ENCODE results near the gene SHISAL2A.

Gene SHISAL2A

DNA sequence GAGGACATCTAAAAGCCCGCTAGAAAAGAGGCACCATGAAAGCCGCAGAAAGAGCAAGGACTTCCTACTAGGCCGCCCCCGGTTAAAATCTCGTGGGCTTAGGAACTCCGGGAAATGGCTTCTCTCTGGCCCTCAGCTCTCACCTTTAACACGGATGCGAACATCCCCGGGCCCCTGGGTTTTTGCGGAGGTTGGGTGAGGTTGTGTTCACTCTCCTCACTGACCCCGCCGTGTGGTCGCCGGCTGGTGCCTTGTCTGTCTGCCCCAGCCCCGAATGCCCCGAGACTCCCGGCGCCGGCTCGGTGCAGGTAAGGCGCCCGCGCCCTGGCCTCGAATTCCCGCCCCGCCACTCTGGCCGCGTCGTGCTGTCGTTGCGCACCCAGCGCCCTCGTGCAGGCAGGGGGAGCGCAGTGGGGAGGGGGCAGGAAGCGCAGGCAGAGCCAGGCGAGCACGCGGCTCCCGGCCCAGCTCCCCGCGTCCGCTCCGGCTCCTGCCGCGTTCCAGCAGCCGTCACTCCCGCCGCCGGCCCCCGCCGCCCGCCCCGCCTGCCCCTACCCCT lies at the start of gene SHISAL2A:
Gene SHISAL2A (plus strand): TSS at position 437 of the 559 bp plus-strand sequence. CDS start 326 bp downstream, outside the sequence.
- peak; percentile 24 to 31 for DNase-seq (ENCODE audit: low read depth in 2 of 2)

DNA sequence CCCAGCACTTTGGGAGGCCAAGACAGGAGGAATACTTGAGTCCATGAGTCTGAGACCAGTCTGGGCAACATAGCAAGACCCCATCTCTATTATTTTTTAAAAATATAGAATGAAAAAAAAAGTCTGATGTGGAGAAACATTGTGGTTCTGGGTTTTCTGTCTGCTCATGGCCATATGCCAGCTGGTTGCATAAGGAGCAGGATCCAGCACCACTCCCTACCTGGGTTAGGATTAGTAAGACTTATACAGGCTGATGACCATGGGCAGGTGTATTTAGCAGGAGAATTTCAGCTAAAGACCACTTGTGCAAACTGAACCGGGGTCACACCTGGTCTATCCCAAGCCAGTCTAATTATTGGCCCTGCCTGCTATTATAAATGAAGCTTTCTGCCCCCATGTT lies 47.5 kb upstream of the SHISAL2A start:
- no peak for DNase-seq (ENCODE audit: low read depth in 2 of 2)

GRCh38 chr1:52588027-52588426 lies 44.9 kb upstream of the SHISAL2A start:
- no peak for DNase-seq (ENCODE audit: low read depth in 2 of 2)

DNA sequence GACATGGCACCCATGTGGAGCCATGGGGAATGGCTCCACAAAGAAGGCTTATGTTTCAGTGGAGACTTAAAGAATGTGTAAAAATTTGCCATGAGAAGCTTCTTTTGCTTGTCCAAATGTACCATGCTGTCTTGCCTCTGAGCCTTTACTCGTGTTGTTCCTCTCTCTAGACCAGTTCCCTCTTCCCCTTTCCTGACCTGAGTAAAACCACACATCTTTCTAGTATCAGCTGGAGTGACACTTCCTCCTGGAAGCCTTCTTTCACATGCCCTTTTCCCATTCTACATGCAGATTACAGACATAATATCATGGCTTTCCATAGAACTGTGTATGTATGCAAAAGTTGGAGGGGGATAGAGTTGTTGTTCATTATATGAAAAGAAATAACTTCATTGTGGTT lies 44.4 kb upstream of the SHISAL2A start:
- no peak for DNase-seq (ENCODE audit: low read depth in 2 of 2)

- no peak for DNase-seq (ENCODE audit: low read depth in 2 of 2)
Measured at GRCh38 chr1:52590266-52590665, 42.7 kb upstream of the SHISAL2A start.

GRCh38 chr1:52592637-52593323 lies 40.2 kb upstream of the SHISAL2A start:
- no peak for DNase-seq (ENCODE audit: low read depth in 2 of 2)

DNA sequence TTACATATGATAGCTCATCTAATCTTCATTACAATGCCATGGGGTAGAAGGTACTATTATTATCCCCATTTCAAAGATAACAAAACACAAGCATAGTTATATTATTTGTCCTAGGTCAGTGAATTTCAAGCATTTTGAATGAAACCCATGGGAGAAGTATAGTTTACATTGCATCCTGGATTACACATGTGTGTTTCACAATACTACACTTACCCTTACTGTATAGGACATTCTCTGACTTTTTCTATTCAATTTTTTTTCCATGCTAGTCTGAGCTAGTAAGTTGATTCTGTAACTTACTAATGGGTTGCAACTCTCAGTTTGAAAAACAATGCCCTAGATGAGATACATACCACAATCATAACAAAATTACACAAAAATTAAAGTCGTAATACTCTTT lies 39.5 kb upstream of the SHISAL2A start:
- no peak for DNase-seq (ENCODE audit: low read depth in 2 of 2)

- DNase-seq (ENCODE audit: low read depth in 2 of 2) = no peak
Measured at GRCh38 chr1:52595061-52595460, 37.9 kb upstream of the SHISAL2A start.

- DNase-seq (ENCODE audit: low read depth in 2 of 2) = no peak
Measured at GRCh38 chr1:52597912-52598311, 35.1 kb upstream of the SHISAL2A start.

DNA sequence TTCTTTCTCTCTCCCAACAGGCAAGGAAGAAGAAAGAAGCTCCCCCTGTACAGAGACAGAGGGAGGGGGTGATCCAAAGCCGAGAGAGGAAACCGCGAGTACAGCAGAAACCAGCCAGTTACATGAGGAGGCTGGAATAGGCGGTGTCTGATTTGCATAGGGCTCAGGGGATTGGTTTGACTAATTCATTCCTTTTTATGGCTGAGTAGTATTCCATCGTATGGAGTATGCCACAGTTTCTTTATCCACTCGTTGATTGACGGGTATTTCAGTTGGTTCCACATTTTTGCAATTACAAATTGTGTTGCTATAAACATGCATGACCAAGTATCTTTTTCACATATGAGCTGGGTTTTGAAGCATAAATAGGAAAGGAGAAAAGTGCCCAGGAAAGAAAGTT lies 34.2 kb upstream of the SHISAL2A start:
- no peak for DNase-seq (ENCODE audit: low read depth in 2 of 2)

DNA sequence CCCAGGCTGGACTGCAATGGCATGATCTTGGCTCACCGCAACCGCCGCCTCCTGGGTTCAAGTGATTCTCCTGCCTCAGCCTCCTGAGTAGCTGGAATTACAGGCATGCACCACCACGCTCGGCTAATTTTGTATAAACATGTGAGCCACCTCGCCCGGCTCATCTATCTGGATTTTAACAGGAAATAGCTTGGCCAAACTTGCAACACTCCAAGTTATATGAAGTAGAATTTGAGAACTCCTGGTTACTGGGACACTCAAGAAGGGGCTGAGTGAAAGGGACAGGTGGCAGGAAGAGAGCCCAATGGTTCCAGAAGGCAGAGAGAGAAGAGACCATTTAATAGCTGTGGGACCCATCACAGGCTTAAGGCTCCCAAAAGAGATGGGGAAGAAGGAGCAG lies 33.7 kb upstream of the SHISAL2A start:
- DNase-seq (ENCODE audit: low read depth in 2 of 2) = no peak

GRCh38 chr1:52600533-52601179 lies 32.3 kb upstream of the SHISAL2A start:
- no peak for DNase-seq (ENCODE audit: low read depth in 2 of 2)

DNA sequence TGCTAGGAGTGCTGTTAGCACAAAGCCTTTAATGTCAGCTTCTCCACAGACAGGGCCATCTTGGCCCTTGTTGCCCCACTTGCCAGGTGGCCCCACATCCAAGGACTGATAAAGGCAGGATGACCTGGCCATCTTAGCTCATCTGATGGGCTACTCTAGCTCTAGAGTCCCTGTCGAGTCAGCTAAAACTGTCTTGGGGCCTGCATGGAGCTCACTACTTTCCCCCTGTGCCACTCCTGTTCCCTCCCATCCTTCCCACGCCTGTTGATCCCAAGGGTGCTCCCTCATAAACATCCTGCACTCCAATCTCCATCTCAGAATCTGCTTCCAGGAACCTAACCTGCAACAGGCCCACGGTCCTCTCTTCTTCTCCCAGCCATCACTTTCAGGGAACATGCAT lies 31.4 kb upstream of the SHISAL2A start:
- DNase-seq (ENCODE audit: low read depth in 2 of 2) = no peak

GRCh38 chr1:52601991-52602855 lies 30.7 kb upstream of the SHISAL2A start, which contains the start of gene GPX7:
Gene GPX7 (plus strand): TSS chr1:52602371. CDS start chr1:52602410, 39 bp downstream.
- peak; percentile 14 to 35 for DNase-seq (ENCODE audit: low read depth in 2 of 2)

- no peak for DNase-seq (ENCODE audit: low read depth in 2 of 2)
Measured at GRCh38 chr1:52602856-52603600, 29.9 kb upstream of the SHISAL2A start.

DNA sequence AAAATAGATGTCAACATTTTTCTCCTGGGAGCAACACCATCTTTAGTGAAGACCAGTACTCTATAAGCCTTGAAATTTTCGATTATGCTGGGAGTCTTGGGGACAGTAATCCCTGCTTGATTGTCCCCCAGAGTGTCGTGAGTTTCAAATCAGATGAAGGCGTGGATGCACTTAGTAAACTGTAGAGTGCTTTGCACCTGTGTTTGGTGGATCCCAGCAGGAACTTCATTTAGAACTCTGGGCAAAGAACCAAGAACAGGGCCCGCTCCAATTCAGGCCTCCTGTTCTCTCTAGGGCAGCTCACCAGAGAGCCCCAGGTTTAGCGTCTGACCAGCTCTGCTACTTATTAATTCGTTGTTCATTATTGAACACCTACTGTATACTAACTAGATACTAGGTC lies 29.3 kb upstream of the SHISAL2A start:
- DNase-seq (ENCODE audit: low read depth in 2 of 2) = no peak

DNA sequence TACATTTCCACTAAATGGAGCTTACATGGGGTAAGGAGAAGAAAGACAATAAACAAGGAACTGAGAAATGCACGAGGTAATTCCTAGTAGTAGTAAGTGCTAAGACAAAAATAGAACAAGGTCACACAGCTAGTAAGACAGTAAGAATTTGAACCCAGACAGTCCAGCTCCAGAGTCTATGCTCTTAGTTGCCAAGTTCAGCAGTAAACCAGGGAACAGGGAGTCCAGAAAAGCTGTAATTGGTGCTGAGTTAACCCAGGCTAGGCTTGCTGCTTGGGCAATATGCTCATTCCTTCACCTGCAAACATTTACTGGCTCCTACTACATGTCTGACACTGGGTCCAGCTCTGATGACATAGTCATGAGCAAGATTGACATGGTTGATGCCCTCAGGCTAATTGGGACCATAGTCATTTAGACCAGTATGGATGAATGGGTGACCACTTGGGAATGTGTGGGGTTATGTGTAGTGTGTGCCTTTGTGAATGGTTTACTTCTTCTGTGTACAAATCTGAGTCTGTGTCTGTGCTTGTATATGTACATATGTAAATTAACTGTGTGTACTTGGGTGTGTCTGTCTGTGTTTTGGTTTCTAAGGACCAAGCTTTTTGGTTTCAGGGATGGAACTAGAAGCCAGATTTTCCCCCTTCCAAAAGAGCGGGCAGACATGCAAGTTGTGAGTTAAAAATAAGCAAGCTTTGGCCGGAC lies 28.8 kb upstream of the SHISAL2A start:
- no peak for DNase-seq (ENCODE audit: low read depth in 2 of 2)

DNA sequence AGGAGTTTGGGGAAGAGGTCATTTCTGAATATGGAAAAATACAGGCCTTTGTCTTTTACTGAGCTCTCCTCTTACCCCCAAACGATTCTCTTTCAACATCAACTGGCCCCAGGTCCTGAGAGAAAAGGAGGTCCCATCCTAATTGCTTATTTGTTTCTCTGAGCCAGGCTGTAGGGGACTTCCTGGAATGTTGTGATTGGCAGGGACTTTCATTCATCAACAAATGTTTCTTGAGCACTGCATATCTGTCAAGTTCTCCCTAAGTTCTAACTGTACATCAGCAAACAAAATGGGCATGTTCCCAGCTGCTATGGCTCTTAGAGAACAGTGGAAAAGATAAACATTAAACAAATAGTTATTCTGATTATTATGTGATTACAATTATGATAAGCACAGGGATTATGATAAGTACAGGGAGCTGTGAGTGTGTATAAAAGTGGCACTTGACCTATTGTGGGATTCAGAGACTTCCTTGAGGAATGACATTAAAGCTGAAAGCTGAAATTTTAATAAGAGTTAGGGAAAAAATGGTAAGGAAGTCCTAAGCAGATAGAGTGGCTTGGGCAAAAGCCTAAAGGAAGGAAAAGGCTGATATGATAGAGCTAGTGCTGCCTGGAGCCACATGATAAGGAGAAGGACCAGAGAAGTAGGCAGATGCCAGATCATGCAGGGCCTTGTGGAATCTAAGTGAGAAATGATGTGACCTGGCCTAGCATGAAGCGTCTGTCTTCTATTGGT lies 19.2 kb upstream of the SHISAL2A start:
- no peak for DNase-seq (ENCODE audit: low read depth in 2 of 2)

DNA sequence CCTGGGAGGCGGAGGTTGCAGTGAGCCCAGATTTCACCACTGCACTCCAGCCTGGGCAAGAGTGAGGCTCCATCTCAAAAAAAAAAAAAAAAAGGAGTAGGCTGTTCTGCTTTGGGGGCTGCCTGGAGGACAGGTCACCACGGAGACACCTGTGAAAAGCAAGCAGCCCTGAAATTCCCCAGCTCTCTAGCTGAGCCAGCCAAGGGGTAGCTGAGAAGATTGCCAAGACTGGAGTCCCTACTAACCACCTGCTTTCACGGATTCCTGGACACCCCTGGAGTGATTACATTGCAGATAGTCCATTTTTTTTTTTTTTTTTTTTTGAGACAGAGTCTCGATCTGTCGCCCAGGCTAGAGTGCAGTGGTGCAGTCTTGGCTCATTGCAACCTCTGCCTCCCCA lies 18.3 kb upstream of the SHISAL2A start:
- no peak for DNase-seq (ENCODE audit: low read depth in 2 of 2)

DNA sequence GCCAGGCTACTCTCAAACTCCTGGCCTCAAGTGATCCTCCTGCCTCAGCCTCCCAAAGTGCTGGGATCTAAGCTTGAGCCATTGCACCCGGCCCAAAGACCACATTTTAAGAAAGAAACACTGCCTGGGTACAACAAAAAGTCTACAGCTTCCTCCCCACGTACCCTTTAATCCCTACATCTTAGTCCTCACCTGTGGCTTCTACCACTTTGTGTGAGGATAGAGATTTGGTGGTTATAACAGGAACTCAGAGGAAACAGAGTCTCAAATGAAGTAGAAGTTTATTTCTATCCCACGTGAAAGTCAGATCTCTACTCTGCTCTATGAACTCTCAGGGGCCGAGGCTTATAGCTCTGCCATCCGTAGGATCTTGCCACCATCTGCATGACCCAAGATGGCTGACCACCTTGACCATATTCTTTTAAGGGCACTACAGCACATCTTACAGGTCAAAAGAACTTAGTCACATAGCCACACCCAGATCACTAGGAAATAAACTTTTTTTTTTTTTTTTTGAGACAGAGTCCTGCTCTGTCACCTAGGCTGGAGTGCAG lies 17.4 kb upstream of the SHISAL2A start:
- DNase-seq (ENCODE audit: low read depth in 2 of 2) = no peak
